A549 treated with dexamethasone at 1 μM for 4 hours (cell line): Measurements from ENCODE around the gene RGS4. TPM values are rescaled to one million over a fixed set of nuclear protein-coding genes. Genes with fewer than 3 reads are reported as not detected.

ENCODE experiments used
- total RNA-seq: library from RNA; stranded (reverse); fragments of 200-300 nt; extraction: Qiagen RNA extraction; gene quantifications from 5 replicates; pipeline ENCODE4 v1.2.3, GENCODE V29; 2022

The RGS4 gene
- total RNA-seq: not detected in 5 replicates

GRCh38 chr1:163069142-163069541, at the start of gene RGS4:
Gene RGS4 (plus strand): TSS chr1:163069361. CDS start chr1:163069485, 124 bp downstream.

Other genes starting within 250 kb of the RGS4 start
- gene CCDC190, start 208.2 kb upstream of the RGS4 start, total RNA-seq: not detected in 5 replicates
- gene RGS5, start 133.6 kb downstream of the RGS4 start, total RNA-seq: 0.93 to 2.0 TPM (median 1.5 TPM) in 5 replicates